Measurements from ENCODE around the gene LPCAT1. TPM values are rescaled to one million over a fixed set of nuclear protein-coding genes. Genes with fewer than 3 reads are reported as not detected.

The LPCAT1 gene
- total RNA-seq, 1 experiment from 2014 or later = 59.8 TPM

GRCh38 chr5:1499851-1500250 is 23.9 kb downstream of the LPCAT1 start:
- Histone ChIP-seq H3K9me3 (ENCODE audit: control insufficient read depth, insufficient read depth, low read depth, low read length) (no peaks in the 10 kb centered on the region), H3K27me3 (ENCODE audit: control insufficient read depth, insufficient read depth, low read length) (no peaks in the 10 kb centered on the region), H3K27ac (ENCODE audit: low read length) (no peak overlapping the region), H3K4me1 (ENCODE audit: control insufficient read depth, insufficient read depth, low read length) (no peaks in the 10 kb centered on the region), H3K4me3 (ENCODE audit: low read depth in 2 of 2, low read length in 2 of 2) (no peak overlapping the region), H3K36me3 (ENCODE audit: control insufficient read depth, insufficient read depth, low read length) (no peaks in the 10 kb centered on the region)
- in situ Hi-C loops (cut with HindIII; ENCODE audit: low pct_unique_long_range_greater_than_20kb, low sequenced_read_pairs) = no loop called here
- intact Hi-C loops (cut with micrococcal nuclease; ENCODE audit: unreplicated experiment) = no loop called here
- no peak for ATAC-seq
- POLR2A ChIA-PET = no interaction called here
- CTCF ChIA-PET = no interaction called here
- TF ChIP-seq POLR2AphosphoS5 (IDR thresholded peaks at IDR 0.05; ENCODE audit: low read depth, low read length) (no peak), TCF7L2 (IDR thresholded peaks at IDR 0.05; ENCODE audit: low read depth, low read length) (no peak), REST (IDR thresholded peaks at IDR 0.05; ENCODE audit: insufficient read depth in 1 of 2, low read depth in 2 of 2, low read length in 1 of 2) (no peak)
- TF ChIP-seq, protein P1, sequence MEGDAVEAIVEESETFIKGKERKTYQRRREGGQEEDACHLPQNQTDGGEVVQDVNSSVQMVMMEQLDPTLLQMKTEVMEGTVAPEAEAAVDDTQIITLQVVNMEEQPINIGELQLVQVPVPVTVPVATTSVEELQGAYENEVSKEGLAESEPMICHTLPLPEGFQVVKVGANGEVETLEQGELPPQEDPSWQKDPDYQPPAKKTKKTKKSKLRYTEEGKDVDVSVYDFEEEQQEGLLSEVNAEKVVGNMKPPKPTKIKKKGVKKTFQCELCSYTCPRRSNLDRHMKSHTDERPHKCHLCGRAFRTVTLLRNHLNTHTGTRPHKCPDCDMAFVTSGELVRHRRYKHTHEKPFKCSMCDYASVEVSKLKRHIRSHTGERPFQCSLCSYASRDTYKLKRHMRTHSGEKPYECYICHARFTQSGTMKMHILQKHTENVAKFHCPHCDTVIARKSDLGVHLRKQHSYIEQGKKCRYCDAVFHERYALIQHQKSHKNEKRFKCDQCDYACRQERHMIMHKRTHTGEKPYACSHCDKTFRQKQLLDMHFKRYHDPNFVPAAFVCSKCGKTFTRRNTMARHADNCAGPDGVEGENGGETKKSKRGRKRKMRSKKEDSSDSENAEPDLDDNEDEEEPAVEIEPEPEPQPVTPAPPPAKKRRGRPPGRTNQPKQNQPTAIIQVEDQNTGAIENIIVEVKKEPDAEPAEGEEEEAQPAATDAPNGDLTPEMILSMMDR (IDR thresholded peaks at IDR 0.05) = no peak
- BruUV-seq (replicated peaks) = no TSS peak
- DNase-seq (ENCODE audit: low read depth, low spot score) = no peak

DNA sequence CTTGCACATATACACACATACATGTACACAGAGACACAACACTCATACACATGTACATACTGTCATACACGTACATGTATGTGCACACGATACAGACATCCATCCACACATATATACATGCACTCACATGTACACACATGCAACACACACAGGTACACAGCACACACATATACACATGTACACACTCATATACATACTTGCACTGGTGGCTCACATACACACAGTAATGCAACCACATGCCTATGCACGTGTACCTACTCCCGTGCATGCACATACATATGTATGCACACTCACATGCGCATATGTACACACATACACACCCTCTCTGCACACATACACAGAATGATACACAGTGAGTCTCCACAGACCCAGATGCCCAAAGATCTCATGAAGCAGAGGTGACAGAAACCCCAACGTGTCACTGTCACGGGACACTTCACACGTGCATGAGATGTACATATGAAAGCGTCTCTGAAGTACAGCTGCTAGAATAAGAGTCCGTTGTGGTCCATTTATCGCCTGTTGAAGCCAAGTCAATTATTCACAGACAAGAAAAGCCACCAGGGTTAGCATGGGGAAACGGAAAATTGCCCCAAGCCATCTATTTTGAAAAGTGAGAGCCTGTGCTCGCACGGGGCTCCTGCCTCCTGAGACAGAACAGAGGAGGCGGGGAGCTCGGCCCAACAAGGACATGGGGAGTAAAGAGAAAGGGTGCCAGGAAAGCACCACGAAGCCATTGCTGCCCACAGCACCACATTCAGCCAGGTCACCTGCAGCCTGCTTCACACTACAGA is 24.9 kb downstream of the LPCAT1 start:
- Histone ChIP-seq H3K36me3 (ENCODE audit: control insufficient read depth, insufficient read depth, low read length) (no peaks in the 10 kb centered on the region), H3K4me3 (ENCODE audit: low read depth in 2 of 2, low read length in 2 of 2) (no peak overlapping the region), H3K27ac (ENCODE audit: low read length) (no peak overlapping the region), H3K9me3 (ENCODE audit: control insufficient read depth, insufficient read depth, low read depth, low read length) (no peaks in the 10 kb centered on the region), H3K27me3 (ENCODE audit: control insufficient read depth, insufficient read depth, low read length) (no peaks in the 10 kb centered on the region), H3K4me1 (ENCODE audit: control insufficient read depth, insufficient read depth, low read length) (no peaks in the 10 kb centered on the region)
- CTCF ChIA-PET = no interaction called here
- intact Hi-C loops (cut with micrococcal nuclease; ENCODE audit: unreplicated experiment) = no loop called here
- DNase-seq (ENCODE audit: low read depth, low spot score) (no peak), ATAC-seq (no peak)
- no peak for TF ChIP-seq POLR2AphosphoS5 (IDR thresholded peaks at IDR 0.05; ENCODE audit: low read depth, low read length)
- in situ Hi-C loops (cut with HindIII; ENCODE audit: low pct_unique_long_range_greater_than_20kb, low sequenced_read_pairs) = no loop called here
- POLR2A ChIA-PET = no interaction called here
- TSS peak; percentile 67 for BruUV-seq (replicated peaks)

GRCh38 chr5:1497795-1498622 is 25.8 kb downstream of the LPCAT1 start:
- intact Hi-C loops (cut with micrococcal nuclease; ENCODE audit: unreplicated experiment) (no loop called here), in situ Hi-C loops (cut with HindIII; ENCODE audit: low pct_unique_long_range_greater_than_20kb, low sequenced_read_pairs) (no loop called here)
- no peak for DNase-seq (ENCODE audit: low read depth, low spot score)
- no peaks in the 10 kb centered on the region for H3K9me3 ChIP-seq (ENCODE audit: control insufficient read depth, insufficient read depth, low read depth, low read length)
- TF ChIP-seq POLR2AphosphoS5 (IDR thresholded peaks at IDR 0.05; ENCODE audit: low read depth, low read length) (no peak), TCF7L2 (IDR thresholded peaks at IDR 0.05; ENCODE audit: low read depth, low read length) (no peak), SIN3A (IDR thresholded peaks at IDR 0.05; ENCODE audit: borderline replicate concordance, insufficient read depth, low read depth, low read length) (no peak), REST (IDR thresholded peaks at IDR 0.05; ENCODE audit: insufficient read depth in 1 of 2, low read depth in 2 of 2, low read length in 1 of 2) (no peak)
- TF ChIP-seq, protein P1 (IDR thresholded peaks at IDR 0.05) = no peak
- no peaks in the 10 kb centered on the region for H3K4me1 ChIP-seq (ENCODE audit: control insufficient read depth, insufficient read depth, low read length)
- H3K36me3 ChIP-seq (ENCODE audit: control insufficient read depth, insufficient read depth, low read length) = no peaks in the 10 kb centered on the region
- no peak overlapping the region for H3K4me3 ChIP-seq (ENCODE audit: low read depth in 2 of 2, low read length in 2 of 2)
- ATAC-seq = no peak
- H3K27ac ChIP-seq (ENCODE audit: low read length) = no peak overlapping the region
- no TSS peak for BruUV-seq (replicated peaks)
- no peaks in the 10 kb centered on the region for H3K27me3 ChIP-seq (ENCODE audit: control insufficient read depth, insufficient read depth, low read length)
- ChIA-PET POLR2A (no interaction called here), CTCF (no interaction called here)

Data from Panc1 (cell line).